Measurements from ENCODE around the gene PRDM16.

Gene PRDM16

GRCh38 chr1:3183813-3184212, 114.8 kb downstream of the PRDM16 start:
- 95% methylated on average over 21 of the region's 22 CpGs for WGBS
- H3K36me3 ChIP-seq (ENCODE audit: insufficient read depth, low read length) = no peaks in the 10 kb centered on the region
- no peak overlapping the region for H3K27ac ChIP-seq (ENCODE audit: low read depth, low read length)
- H3K9ac ChIP-seq (ENCODE audit: low read depth, low read length) = no peak overlapping the region
- no peaks in the 10 kb centered on the region for H3K4me1 ChIP-seq (ENCODE audit: insufficient read depth, low read length)
- H3K4me3 ChIP-seq (ENCODE audit: low read length) = no peak overlapping the region
- H3K27me3 ChIP-seq (ENCODE audit: insufficient read depth, low read length) = no peaks in the 10 kb centered on the region
- peaks cover 8% of the 10 kb centered on the region; the same call in 1 of the 2 replicates for H3K9me3 ChIP-seq (ENCODE audit: insufficient read depth, low read depth, low read length)

GRCh38 chr1:3184666-3185065, 115.7 kb downstream of the PRDM16 start:
- H3K9me3 ChIP-seq (ENCODE audit: insufficient read depth, low read depth, low read length) = peaks cover 8% of the 10 kb centered on the region; the same call in 1 of the 2 replicates
- H3K9ac ChIP-seq (ENCODE audit: low read depth, low read length) = no peak overlapping the region
- no peaks in the 10 kb centered on the region for H3K27me3 ChIP-seq (ENCODE audit: insufficient read depth, low read length)
- no peak overlapping the region for H3K27ac ChIP-seq (ENCODE audit: low read depth, low read length)
- no peaks in the 10 kb centered on the region for H3K36me3 ChIP-seq (ENCODE audit: insufficient read depth, low read length)
- H3K4me1 ChIP-seq (ENCODE audit: insufficient read depth, low read length) = no peaks in the 10 kb centered on the region
- WGBS = 93% methylated on average over 20 of the region's 20 CpGs
- H3K4me3 ChIP-seq (ENCODE audit: low read length) = no peak overlapping the region

DNA sequence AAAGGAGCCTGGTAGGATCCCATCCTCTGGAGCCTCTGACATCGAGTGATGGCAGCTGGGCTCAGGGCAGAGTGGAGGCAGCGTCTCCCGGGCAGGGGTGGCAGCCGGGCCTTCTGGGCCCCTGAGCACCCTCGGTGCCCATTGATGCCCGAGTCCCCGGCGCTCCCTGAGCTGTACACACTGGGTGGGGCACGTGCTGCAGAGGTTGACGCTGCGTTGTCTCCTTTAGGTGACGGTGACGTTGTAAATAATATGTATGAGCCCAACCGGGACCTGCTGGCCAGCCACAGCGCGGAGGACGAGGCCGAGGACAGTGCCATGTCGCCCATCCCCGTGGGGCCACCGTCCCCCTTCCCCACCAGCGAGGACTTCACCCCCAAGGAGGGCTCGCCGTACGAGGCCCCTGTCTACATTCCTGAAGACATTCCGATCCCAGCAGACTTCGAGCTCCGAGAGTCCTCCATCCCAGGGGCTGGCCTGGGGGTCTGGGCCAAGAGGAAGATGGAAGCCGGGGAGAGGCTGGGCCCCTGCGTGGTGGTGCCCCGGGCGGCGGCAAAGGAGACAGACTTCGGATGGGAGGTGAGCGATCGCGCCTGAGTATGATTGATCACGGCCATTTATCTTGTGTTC, 117.0 kb downstream of the PRDM16 start:
- Histone ChIP-seq H3K36me3 (ENCODE audit: insufficient read depth, low read length) (no peaks in the 10 kb centered on the region), H3K4me3 (ENCODE audit: low read length) (no peak overlapping the region)

DNA sequence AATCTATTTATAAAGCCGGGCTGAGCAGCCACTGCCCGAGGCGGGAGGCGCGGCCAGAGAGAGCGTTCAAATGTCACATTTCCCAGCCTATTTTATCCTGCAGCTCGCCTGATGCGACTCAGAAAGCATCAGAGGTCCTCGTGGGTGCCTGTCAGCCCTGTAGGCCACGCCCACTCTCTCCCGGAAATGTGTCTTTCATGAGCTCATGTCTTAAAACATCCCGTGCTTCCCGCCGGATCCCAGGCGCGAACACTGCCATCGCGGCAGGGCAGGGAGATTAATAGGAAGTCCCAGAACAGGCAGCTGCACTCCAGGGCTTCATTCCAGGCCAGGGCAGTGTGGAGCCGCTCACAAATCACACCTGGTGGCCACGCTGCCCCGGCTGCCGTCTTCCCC, 117.5 kb downstream of the PRDM16 start:
- H3K36me3 ChIP-seq (ENCODE audit: insufficient read depth, low read length) = no peaks in the 10 kb centered on the region
- no peak overlapping the region for H3K27ac ChIP-seq (ENCODE audit: low read depth, low read length)
- H3K9me3 ChIP-seq (ENCODE audit: insufficient read depth, low read depth, low read length) = peaks cover 8% of the 10 kb centered on the region
- no peak overlapping the region for H3K4me3 ChIP-seq (ENCODE audit: low read length)
- WGBS = 84% methylated on average over 22 of the region's 22 CpGs
- H3K4me1 ChIP-seq (ENCODE audit: insufficient read depth, low read length) = 0 out of 2 replicates have a peak, but pooled peaks cover 4% of the 10 kb centered on the region
- H3K27me3 ChIP-seq (ENCODE audit: insufficient read depth, low read length) = no peaks in the 10 kb centered on the region
- no peak overlapping the region for H3K9ac ChIP-seq (ENCODE audit: low read depth, low read length)

More for the DNA sequence above, 117.0 kb downstream of the PRDM16 start:
- peaks cover 5% of the 10 kb centered on the region; the same call in 1 of the 2 replicates for H3K9me3 ChIP-seq (ENCODE audit: insufficient read depth, low read depth, low read length)
- H3K9ac ChIP-seq (ENCODE audit: low read depth, low read length) = no peak overlapping the region
- H3K4me1 ChIP-seq (ENCODE audit: insufficient read depth, low read length) = 0 out of 2 replicates have a peak, but pooled peaks cover 4% of the 10 kb centered on the region
- 94% methylated on average over 38 of the region's 38 CpGs for WGBS
- H3K27ac ChIP-seq (ENCODE audit: low read depth, low read length) = no peak overlapping the region
- no peaks in the 10 kb centered on the region for H3K27me3 ChIP-seq (ENCODE audit: insufficient read depth, low read length)

DNA sequence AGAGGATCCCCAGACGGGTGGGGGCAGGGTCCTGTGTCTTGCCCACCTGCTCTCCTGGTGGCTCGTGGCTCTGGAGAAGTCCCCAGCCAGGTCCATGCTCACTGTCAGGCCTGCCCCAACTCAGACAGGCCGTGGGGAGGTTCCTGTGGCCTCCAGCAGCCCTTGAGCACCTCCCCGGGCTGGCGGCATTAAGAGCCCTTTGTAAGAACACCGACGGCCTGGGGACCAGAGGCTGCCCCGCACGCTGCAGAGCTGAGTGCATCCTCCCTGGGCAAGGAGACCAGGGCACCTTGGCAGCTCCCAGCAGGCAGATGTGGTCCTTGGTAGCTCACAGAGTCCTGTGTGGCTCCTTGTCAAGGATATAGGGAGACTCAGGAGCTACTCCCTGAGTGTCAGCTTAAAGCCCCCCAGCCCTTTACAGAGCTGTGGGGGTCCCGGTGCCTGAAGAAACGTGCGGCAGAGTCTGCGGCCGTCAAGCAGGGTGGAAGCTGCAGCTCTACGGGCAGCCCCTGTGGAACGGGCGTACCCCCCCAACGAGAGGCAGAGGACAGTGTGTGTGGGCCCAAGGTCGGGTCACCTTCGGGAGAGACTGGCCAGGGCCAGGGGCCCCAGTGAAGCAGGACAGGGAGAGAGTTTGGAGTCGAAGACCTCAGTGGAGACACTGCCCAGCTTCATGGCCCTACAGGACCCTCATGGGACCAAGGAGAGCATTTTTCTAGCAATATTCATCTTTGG, 118.6 kb downstream of the PRDM16 start:
- no peaks in the 10 kb centered on the region for H3K27me3 ChIP-seq (ENCODE audit: insufficient read depth, low read length)

DNA sequence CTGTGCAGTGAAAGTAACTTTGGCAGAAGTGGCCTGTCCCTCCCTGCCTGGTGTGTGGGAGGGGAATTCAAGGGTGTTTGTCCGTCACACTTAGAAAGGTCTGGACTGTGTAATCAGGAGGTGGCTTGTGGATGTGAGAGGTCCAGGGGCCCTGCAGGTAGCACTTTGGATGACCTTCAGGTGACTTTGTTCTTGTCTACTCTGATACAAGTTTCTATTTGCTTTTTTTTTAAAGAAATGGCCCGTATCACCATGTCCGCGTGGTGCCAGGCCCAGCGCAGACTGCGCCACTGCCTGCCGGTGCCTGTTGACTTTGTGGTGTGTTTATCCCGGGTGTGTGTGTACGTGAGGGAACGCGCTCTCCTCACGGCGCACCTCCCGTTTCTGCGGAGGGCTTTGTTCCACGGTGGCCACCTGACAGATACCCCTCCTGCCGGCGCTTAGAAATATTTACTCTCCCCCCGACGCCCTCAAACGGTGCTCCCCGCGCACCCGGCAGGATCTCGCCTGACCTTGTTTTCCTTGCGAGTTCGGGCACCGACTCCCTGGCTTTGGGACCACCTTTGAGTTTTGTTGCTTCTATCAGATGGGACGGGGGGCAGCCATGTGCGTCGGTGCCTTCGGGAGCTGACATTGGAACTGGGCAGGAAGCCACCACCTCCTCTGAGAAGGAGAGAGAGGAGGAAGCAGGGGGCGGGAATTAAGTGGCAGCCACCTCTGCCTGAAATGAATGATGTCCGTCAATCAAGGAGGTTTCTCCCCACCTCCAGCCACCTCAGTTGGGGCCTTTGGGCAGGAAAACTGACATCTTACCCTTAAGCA, 119.4 kb downstream of the PRDM16 start:
- H3K27me3 ChIP-seq (ENCODE audit: insufficient read depth, low read length) = no peaks in the 10 kb centered on the region
- no peaks in the 10 kb centered on the region for H3K36me3 ChIP-seq (ENCODE audit: insufficient read depth, low read length)
- H3K4me1 ChIP-seq (ENCODE audit: insufficient read depth, low read length) = 0 out of 2 replicates have a peak, but pooled peaks cover 4% of the 10 kb centered on the region
- peaks cover 14% of the 10 kb centered on the region; the same call in 1 of the 2 replicates for H3K9me3 ChIP-seq (ENCODE audit: insufficient read depth, low read depth, low read length)
- no peak overlapping the region for H3K27ac ChIP-seq (ENCODE audit: low read depth, low read length)
- H3K9ac ChIP-seq (ENCODE audit: low read depth, low read length) = no peak overlapping the region
- 90% methylated on average over 34 of the region's 34 CpGs for WGBS
- H3K4me3 ChIP-seq (ENCODE audit: low read length) = no peak overlapping the region

More for the DNA sequence above, 118.6 kb downstream of the PRDM16 start:
- Histone ChIP-seq H3K27ac (ENCODE audit: low read depth, low read length) (no peak overlapping the region), H3K9me3 (ENCODE audit: insufficient read depth, low read depth, low read length) (peaks cover 14% of the 10 kb centered on the region; the same call in 1 of the 2 replicates), H3K4me3 (ENCODE audit: low read length) (no peak overlapping the region), H3K4me1 (ENCODE audit: insufficient read depth, low read length) (0 out of 2 replicates have a peak, but pooled peaks cover 4% of the 10 kb centered on the region), H3K36me3 (ENCODE audit: insufficient read depth, low read length) (no peaks in the 10 kb centered on the region), H3K9ac (ENCODE audit: low read depth, low read length) (no peak overlapping the region)
- WGBS = 91% methylated on average over 21 of the region's 21 CpGs

DNA sequence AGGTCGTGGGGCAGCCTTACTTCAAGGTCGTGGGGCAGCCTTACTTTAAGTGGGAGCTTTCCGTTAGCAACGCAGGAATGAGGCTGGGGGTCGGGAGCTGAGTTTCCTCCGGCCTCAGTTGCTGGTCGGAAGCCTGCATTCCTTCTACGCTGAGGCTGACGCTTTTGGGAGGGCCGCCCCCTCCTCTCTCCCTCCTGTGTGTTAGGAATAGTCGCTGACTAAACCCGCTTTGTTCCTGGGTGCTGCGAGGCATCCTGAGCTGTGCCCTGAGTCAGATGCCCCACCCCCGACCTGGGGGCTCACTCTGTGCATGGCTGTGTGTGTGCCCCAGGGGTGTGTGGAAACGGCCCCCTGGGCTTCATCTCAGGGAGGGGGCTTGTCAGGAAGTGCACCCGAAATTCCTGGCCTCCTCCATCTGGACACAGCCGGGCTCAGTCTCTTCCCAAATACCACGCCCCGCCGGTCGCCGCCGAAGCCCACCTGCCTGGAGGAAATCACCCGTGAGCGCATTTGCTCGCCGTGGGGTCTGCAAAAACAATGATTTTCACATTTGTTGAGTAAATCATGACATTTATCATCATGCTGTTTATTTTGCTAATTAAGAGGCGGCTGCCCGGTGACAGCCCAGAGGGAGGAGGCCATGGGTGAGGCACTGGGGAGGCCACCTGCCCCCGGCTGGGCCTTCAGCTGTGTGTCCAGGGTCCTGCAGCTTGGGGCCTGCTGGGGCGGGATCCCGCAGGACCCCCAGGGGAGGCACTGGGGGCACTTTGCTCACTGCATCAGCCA, 121.4 kb downstream of the PRDM16 start:
- 58% methylated on average over 32 of the region's 32 CpGs for WGBS
- 0 out of 2 replicates have a peak, but pooled peaks cover 4% of the 10 kb centered on the region for H3K4me1 ChIP-seq (ENCODE audit: insufficient read depth, low read length)
- no peaks in the 10 kb centered on the region for H3K36me3 ChIP-seq (ENCODE audit: insufficient read depth, low read length)
- no peaks in the 10 kb centered on the region for H3K27me3 ChIP-seq (ENCODE audit: insufficient read depth, low read length)
- H3K9me3 ChIP-seq (ENCODE audit: insufficient read depth, low read depth, low read length) = peaks cover 14% of the 10 kb centered on the region; the same call in 1 of the 2 replicates
- H3K9ac ChIP-seq (ENCODE audit: low read depth, low read length) = no peak overlapping the region
- H3K27ac ChIP-seq (ENCODE audit: low read depth, low read length) = no peak overlapping the region
- H3K4me3 ChIP-seq (ENCODE audit: low read length) = no peak overlapping the region

DNA sequence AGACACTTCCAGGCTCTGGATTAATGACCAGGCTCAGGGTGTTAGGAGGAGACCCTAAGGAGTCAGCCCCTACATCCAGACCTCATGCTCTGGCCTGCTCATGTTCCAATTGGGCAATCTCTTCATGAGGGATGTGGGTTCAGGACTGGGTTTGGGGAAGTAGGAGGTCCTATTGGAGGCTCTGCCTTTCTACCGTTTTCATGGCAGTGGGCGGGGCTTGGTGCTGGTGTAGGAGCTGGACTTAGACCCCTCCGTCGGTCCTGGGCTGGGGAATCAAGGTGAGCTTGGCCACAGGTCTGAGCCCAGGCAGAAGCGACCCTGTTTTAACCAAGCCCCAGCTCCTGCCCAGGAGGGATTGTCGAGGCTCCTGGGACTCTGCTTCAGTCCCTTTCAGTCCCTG, 123.4 kb downstream of the PRDM16 start:
- 89% methylated on average over 6 of the region's 6 CpGs for WGBS
- H3K27ac ChIP-seq (ENCODE audit: low read depth, low read length) = no peak overlapping the region
- no peaks in the 10 kb centered on the region for H3K27me3 ChIP-seq (ENCODE audit: insufficient read depth, low read length)
- H3K36me3 ChIP-seq (ENCODE audit: insufficient read depth, low read length) = no peaks in the 10 kb centered on the region
- no peak overlapping the region for H3K4me3 ChIP-seq (ENCODE audit: low read length)
- 0 out of 2 replicates have a peak, but pooled peaks cover 4% of the 10 kb centered on the region for H3K4me1 ChIP-seq (ENCODE audit: insufficient read depth, low read length)
- H3K9me3 ChIP-seq (ENCODE audit: insufficient read depth, low read depth, low read length) = peaks cover 14% of the 10 kb centered on the region; the same call in 1 of the 2 replicates
- H3K9ac ChIP-seq (ENCODE audit: low read depth, low read length) = no peak overlapping the region

- no peaks in the 10 kb centered on the region for H3K27me3 ChIP-seq (ENCODE audit: insufficient read depth, low read length)
- no peak overlapping the region for H3K27ac ChIP-seq (ENCODE audit: low read depth, low read length)
- 94% methylated on average over 18 of the region's 18 CpGs for WGBS
- H3K9ac ChIP-seq (ENCODE audit: low read depth, low read length) = no peak overlapping the region
- no peaks in the 10 kb centered on the region for H3K36me3 ChIP-seq (ENCODE audit: insufficient read depth, low read length)
- H3K4me3 ChIP-seq (ENCODE audit: low read length) = no peak overlapping the region
- H3K9me3 ChIP-seq (ENCODE audit: insufficient read depth, low read depth, low read length) = peaks cover 14% of the 10 kb centered on the region; the same call in 1 of the 2 replicates
- 0 out of 2 replicates have a peak, but pooled peaks cover 4% of the 10 kb centered on the region for H3K4me1 ChIP-seq (ENCODE audit: insufficient read depth, low read length)
Measured at GRCh38 chr1:3192825-3193224, 123.8 kb downstream of the PRDM16 start.

DNA sequence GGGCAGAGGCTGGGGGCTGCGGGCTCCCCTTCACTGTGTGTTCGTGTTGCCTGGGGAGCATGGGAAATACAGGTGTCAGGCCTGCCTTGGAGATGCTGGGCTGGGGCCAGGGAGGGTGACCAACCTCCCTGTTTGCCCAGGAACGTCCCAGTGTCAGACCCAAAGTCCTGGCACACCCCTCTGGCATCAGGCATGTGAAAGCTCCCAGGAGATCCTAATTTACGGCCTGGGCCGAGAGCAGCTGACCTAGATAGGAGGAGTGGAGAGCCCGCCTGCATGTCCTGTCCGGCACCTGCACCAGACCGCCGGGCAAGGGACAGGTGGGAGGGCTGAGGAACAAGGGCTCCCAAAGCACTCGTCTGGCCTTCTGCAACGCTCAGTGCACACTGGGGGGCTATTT, 124.8 kb downstream of the PRDM16 start:
- WGBS = 92% methylated on average over 10 of the region's 11 CpGs
- Histone ChIP-seq H3K9ac (ENCODE audit: low read depth, low read length) (no peak overlapping the region), H3K9me3 (ENCODE audit: insufficient read depth, low read depth, low read length) (peaks cover 14% of the 10 kb centered on the region; the same call in 1 of the 2 replicates), H3K27ac (ENCODE audit: low read depth, low read length) (no peak overlapping the region), H3K4me1 (ENCODE audit: insufficient read depth, low read length) (0 out of 2 replicates have a peak, but pooled peaks cover 4% of the 10 kb centered on the region), H3K4me3 (ENCODE audit: low read length) (no peak overlapping the region), H3K27me3 (ENCODE audit: insufficient read depth, low read length) (no peaks in the 10 kb centered on the region), H3K36me3 (ENCODE audit: insufficient read depth, low read length) (no peaks in the 10 kb centered on the region)

All from HUES64 (cell line).